ENCODE results near the gene PIP5KL1. TPM values are rescaled to one million over a fixed set of nuclear protein-coding genes. Genes with fewer than 3 reads are reported as not detected.

Gene PIP5KL1
- total and polyA plus RNA-seq, 4 donors: 2.0 to 9.0 (median 4.9) TPM

- H3K9me3 ChIP-seq (ENCODE audit: control insufficient read depth in 4 of 4, insufficient read depth in 3 of 4, low read length in 3 of 4): no peaks in the 10 kb centered on the region
- TF ChIP-seq CTCF (IDR thresholded peaks at IDR 0.05; ENCODE audit: control extremely low read depth, extremely low read depth): no peak
- H3K4me1 ChIP-seq (ENCODE audit: control insufficient read depth in 5 of 5, insufficient read depth in 5 of 5, low read length in 5 of 5): peaks cover 9 to 62% (median 20%) of the 10 kb centered on the region in 5 donors
- H3K36me3 ChIP-seq (ENCODE audit: control insufficient read depth in 4 of 4, insufficient read depth in 4 of 4, low read length in 4 of 4): peaks cover 0 to 3% (median 0%) of the 10 kb centered on the region in 4 donors
- H3K27ac ChIP-seq (ENCODE audit: low read depth in 1 of 2, low read length in 1 of 2): peak overlapping the region; percentile 86 to 92
- WGBS, 2 donors: 53 to 86% methylated on average over 5 of the region's 5 CpGs
- H3K27me3 ChIP-seq (ENCODE audit: control insufficient read depth in 3 of 3, insufficient read depth in 3 of 3, low read length in 2 of 3): no peaks in the 10 kb centered on the region
- peak overlapping the region; percentile 85 for H3K4me3 ChIP-seq
- ATAC-seq (ENCODE audit: insufficient read depth, low FRiP score) (no peak), DNase-seq (no peak)
- H3K9ac ChIP-seq (ENCODE audit: insufficient read depth in 1 of 2, low read length in 2 of 2): peak overlapping the region; percentile 39 to 74
Observed at GRCh38 chr9:127979015-127979332, 48.4 kb upstream of the PIP5KL1 start.

- H3K9me3 ChIP-seq (ENCODE audit: control insufficient read depth in 4 of 4, insufficient read depth in 3 of 4, low read length in 3 of 4): no peaks in the 10 kb centered on the region
- peak overlapping the region; percentile 58 to 85 for H3K27ac ChIP-seq (ENCODE audit: low read depth in 1 of 2, low read length in 1 of 2)
- H3K27me3 ChIP-seq (ENCODE audit: control insufficient read depth in 3 of 3, insufficient read depth in 3 of 3, low read length in 2 of 3): no peaks in the 10 kb centered on the region
- H3K4me1 ChIP-seq (ENCODE audit: control insufficient read depth in 5 of 5, insufficient read depth in 5 of 5, low read length in 5 of 5): peaks cover 9 to 71% (median 26%) of the 10 kb centered on the region in 5 donors
- peak; percentile 15 for ATAC-seq (ENCODE audit: insufficient read depth, low FRiP score)
- WGBS, 2 donors: 58 to 71% methylated on average over 12 of the region's 12 CpGs
- no peak for TF ChIP-seq CTCF (IDR thresholded peaks at IDR 0.05; ENCODE audit: control extremely low read depth, extremely low read depth)
- H3K36me3 ChIP-seq (ENCODE audit: control insufficient read depth in 4 of 4, insufficient read depth in 4 of 4, low read length in 4 of 4): peaks cover 0 to 3% (median 0%) of the 10 kb centered on the region in 4 donors
- peak overlapping the region; percentile 57 to 74 for H3K9ac ChIP-seq (ENCODE audit: insufficient read depth in 1 of 2, low read length in 2 of 2)
- peak; percentile 75 to 82 (median 79) for DNase-seq
- H3K4me3 ChIP-seq: no peak overlapping the region
Observed at GRCh38 chr9:127977884-127978647, 47.5 kb upstream of the PIP5KL1 start.

GRCh38 chr9:127977009-127977883 lies 46.7 kb upstream of the PIP5KL1 start:
- H3K27me3 ChIP-seq (ENCODE audit: control insufficient read depth in 3 of 3, insufficient read depth in 3 of 3, low read length in 2 of 3): no peaks in the 10 kb centered on the region
- H3K27ac ChIP-seq (ENCODE audit: low read depth in 1 of 2, low read length in 1 of 2): peak overlapping the region; percentile 58 to 85
- H3K4me3 ChIP-seq: no peak overlapping the region
- H3K36me3 ChIP-seq (ENCODE audit: control insufficient read depth in 4 of 4, insufficient read depth in 4 of 4, low read length in 4 of 4): peaks cover 0 to 3% (median 0%) of the 10 kb centered on the region in 4 donors
- peaks cover 9 to 79% (median 31%) of the 10 kb centered on the region in 5 donors for H3K4me1 ChIP-seq (ENCODE audit: control insufficient read depth in 5 of 5, insufficient read depth in 5 of 5, low read length in 5 of 5)
- WGBS, 2 donors: 72 to 79% methylated on average over 7 of the region's 7 CpGs
- no peaks in the 10 kb centered on the region for H3K9me3 ChIP-seq (ENCODE audit: control insufficient read depth in 4 of 4, insufficient read depth in 3 of 4, low read length in 3 of 4)
- H3K9ac ChIP-seq (ENCODE audit: insufficient read depth in 1 of 2, low read length in 2 of 2): peak overlapping the region; percentile 36 to 74
- ATAC-seq (ENCODE audit: insufficient read depth, low FRiP score): no peak
- TF ChIP-seq CTCF (IDR thresholded peaks at IDR 0.05; ENCODE audit: control extremely low read depth, extremely low read depth): no peak
- DNase-seq: no peak
